NT2/D1 (cell line): Measurements from ENCODE around the gene DRC7.

Experiments used
- DNase-seq: peaks from one replicate; pipeline ENCODE4 v3.0.0-alpha.2; 2011; ENCODE audit warnings: low read depth, low spot score
- H3K27me3 ChIP-seq: 2 replicates; pipeline ENCODE4 v1.6.0; 2011; ENCODE audit warnings: mild to moderate bottlenecking; ENCODE audit not compliant: insufficient read length, insufficient read depth
- H3K36me3 ChIP-seq: 2 replicates; pipeline ENCODE4 v1.6.1; 2011; ENCODE audit warnings: mild to moderate bottlenecking, low read length, mixed read lengths; ENCODE audit not compliant: insufficient read depth, insufficient read length
- H3K4me1 ChIP-seq: 2 replicates; pipeline ENCODE4 v1.5.1; 2011; ENCODE audit not compliant: insufficient read depth, insufficient read length
- H3K4me3 ChIP-seq: 2 replicates; pipeline ENCODE4 v1.5.1; 2011; ENCODE audit warnings: low read depth; ENCODE audit not compliant: insufficient read length
- H3K9ac ChIP-seq: 2 replicates; pipeline ENCODE4 v1.6.0; 2011; ENCODE audit warnings: low read depth; ENCODE audit not compliant: insufficient read length
- H3K9me3 ChIP-seq: 2 replicates; pipeline ENCODE4 v1.5.1; 2011; ENCODE audit warnings: mild to moderate bottlenecking, low read length; ENCODE audit not compliant: insufficient read depth
- SUZ12 ChIP-seq: IDR thresholded peaks from 2 replicates; pipeline ENCODE4 v1.6.1; 2011; ENCODE audit not compliant: insufficient read length, insufficient read depth; ENCODE audit errors: extremely low read depth
- YY1 ChIP-seq: IDR thresholded peaks from 2 replicates; pipeline ENCODE4 v1.6.1; 2011; ENCODE audit not compliant: insufficient read length, insufficient read depth
- ZNF274 ChIP-seq: IDR thresholded peaks from 2 replicates; pipeline ENCODE4 v1.6.1; 2011; ENCODE audit warnings: mild to moderate bottlenecking, low read depth, low read length

Gene DRC7

DNA sequence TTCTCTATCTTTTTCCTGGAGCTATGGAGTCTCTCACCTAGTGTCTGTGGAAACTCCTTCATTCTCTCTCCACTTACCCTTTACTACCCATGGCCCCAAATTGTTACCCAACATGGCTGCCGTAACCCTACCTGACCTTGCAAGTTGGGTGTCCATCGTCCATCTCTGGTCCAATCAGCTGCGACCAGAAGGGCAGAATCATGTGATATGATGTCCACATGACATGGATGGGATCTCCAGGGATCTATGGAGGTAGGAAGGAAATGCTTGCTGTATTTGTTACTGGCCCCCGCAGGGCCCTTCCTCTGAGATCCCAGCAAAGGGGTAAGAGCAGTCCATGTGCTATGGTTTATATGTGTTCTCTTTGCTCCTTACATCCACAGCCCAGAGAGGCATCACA is 8.0 kb upstream of the DRC7 start:
- Histone ChIP-seq H3K27me3 (no peaks in the 10 kb centered on the region), H3K9ac (no peak overlapping the region), H3K4me1 (peaks cover 20% of the 10 kb centered on the region), H3K9me3 (no peaks in the 10 kb centered on the region), H3K36me3 (no peaks in the 10 kb centered on the region), H3K4me3 (no peak overlapping the region)
- TF ChIP-seq YY1 (no peak), SUZ12 (no peak), ZNF274 (no peak)
- no peak for DNase-seq

DNA sequence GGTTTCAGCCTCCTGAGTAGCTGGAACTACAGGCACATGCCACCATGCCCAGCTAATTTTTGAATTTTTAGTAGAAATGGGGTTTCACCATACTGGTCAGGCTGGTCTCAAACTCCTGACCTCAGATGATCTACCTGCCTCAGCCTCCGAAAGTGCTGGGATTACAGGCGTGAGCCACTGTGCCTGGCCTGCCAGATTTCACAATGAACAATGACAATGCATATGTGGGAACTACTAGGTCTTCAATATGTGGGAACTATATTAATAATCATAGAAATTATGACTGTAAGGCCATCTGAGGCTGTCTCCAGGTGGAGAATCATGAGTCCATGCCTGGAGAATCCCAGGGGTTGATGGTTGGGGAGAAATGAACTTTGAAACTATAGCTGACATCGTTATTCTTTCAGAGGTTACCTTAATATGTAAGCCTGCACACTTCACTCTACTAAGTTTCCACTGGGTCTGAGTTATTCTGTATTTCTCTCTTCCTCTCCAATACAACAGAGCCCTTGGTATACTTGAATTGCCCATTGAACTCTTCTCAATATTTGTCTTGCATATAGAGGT is 7.2 kb upstream of the DRC7 start:
- Histone ChIP-seq H3K36me3 (no peaks in the 10 kb centered on the region), H3K4me3 (no peak overlapping the region), H3K4me1 (peaks cover 20% of the 10 kb centered on the region), H3K27me3 (no peaks in the 10 kb centered on the region), H3K9me3 (no peaks in the 10 kb centered on the region), H3K9ac (no peak overlapping the region)
- no peak for TF ChIP-seq SUZ12
- TF ChIP-seq YY1, result no peak
- no peak for DNase-seq

DNA sequence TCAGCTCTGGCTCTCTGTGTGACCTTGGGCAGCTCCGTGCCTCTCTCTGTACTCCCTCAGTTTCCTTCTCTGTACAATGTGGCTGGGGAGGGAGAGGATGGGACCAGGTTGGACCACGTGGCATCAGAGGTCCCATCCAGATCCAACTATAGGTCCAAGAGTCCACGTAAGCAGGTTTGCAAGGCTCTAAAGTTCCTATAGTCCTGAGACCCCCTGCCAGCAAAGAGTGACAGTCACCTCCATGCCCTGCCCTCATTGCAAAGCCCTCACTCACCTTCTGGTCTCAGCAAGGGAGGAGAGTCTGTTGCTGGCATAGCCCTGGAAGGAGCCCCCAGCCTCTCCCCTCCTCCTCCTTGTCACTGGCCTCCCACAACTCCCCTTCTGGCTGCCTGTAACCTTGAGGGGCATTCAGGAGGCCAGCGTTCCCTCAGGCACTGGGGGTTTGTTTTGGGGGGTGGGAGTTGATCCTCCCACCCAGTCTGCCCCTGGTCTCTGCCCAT is 6.1 kb upstream of the DRC7 start:
- H3K27me3 ChIP-seq, result no peaks in the 10 kb centered on the region
- no peaks in the 10 kb centered on the region for H3K36me3 ChIP-seq
- no peak overlapping the region for H3K4me3 ChIP-seq
- TF ChIP-seq YY1, result no peak
- no peak for TF ChIP-seq SUZ12
- no peak for TF ChIP-seq ZNF274
- peaks cover 15% of the 10 kb centered on the region for H3K4me1 ChIP-seq
- H3K9me3 ChIP-seq, result no peaks in the 10 kb centered on the region
- DNase-seq, result no peak
- no peak overlapping the region for H3K9ac ChIP-seq

DNA sequence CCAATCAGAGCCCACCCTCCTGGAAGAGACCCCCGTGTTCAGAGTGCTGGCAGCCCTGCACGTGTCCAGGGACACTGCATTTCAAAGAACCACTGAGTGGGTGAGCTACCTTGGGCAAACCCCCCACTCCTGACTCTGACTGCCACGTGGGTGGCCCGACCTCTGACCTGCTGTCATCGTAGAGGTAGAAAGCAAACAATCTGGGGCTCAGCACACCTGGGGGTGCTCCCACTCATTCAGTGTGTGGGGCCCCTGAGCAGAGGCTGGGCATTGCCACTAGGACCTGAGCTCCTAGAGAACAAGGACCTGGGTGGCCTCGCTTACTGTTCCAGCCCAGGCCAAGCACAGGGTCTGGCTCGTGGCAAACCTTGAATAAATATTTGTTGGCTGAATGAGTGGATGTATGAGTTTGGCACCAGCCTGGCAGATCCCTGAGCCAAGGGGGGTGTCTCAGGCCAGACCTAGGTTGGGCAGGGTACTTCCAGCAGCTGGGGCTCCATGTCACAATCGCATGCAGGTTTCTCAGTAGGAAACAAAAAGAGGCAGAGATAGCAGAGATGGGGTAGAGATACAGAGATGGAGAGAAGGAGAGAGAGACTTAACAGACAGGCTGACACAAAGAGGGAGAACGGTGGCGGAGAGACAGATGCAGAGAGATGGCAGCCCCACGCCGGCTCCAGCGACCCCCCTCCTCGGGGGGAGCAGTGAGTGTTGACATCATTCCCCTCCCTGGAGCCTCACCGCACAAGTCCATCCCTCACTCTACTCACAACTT is 5.4 kb upstream of the DRC7 start:
- no peaks in the 10 kb centered on the region for H3K27me3 ChIP-seq
- H3K4me1 ChIP-seq, result peaks cover 15% of the 10 kb centered on the region
- DNase-seq, result no peak
- H3K9me3 ChIP-seq, result no peaks in the 10 kb centered on the region
- H3K36me3 ChIP-seq, result no peaks in the 10 kb centered on the region
- no peak overlapping the region for H3K4me3 ChIP-seq
- no peak overlapping the region for H3K9ac ChIP-seq
- TF ChIP-seq ZNF274 (no peak), SUZ12 (no peak), YY1 (no peak)

DNA sequence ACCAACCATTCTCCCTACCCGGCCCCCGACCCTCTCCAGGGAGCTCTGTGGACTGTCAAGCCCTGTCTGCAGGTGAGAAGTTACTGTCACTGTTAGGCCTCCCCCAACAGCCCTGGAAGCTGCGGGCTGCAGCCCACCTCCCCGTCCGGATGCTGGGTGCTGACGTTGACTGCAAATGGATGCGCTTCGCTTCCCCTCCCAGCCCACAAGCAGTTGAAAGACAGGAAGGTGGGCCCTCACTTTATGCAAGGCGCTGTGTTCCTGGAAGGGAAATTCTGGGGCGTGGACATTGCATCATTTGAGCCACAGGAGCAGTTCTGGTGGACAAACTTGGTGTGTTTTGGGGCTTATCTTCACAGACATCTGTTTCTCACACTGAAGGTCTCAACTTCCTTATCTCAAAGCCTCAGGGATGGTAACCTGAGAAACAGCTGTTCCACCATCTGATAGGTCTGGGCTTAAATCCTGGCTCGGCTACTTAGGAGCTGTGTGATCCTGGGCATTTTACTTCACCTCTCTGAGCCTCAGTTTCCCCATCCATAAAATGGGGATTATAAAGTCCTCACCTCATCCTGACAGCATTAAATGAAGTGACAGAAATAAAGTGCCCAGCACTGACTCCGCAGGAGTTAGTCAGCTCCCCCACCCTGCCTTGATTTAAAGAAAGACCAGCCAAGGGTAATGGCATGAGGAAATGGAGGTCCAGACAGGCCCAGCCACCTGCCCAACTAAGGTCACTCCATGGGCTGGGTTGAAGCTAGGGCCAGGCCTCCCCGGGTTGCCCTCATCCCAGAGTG is 4.6 kb upstream of the DRC7 start:
- H3K9ac ChIP-seq, result no peak overlapping the region
- H3K4me1 ChIP-seq, result peaks cover 15% of the 10 kb centered on the region
- H3K4me3 ChIP-seq, result no peak overlapping the region
- TF ChIP-seq ZNF274 (no peak), YY1 (no peak), SUZ12 (no peak)
- H3K36me3 ChIP-seq, result no peaks in the 10 kb centered on the region
- no peak for DNase-seq
- no peaks in the 10 kb centered on the region for H3K27me3 ChIP-seq
- no peaks in the 10 kb centered on the region for H3K9me3 ChIP-seq

DNA sequence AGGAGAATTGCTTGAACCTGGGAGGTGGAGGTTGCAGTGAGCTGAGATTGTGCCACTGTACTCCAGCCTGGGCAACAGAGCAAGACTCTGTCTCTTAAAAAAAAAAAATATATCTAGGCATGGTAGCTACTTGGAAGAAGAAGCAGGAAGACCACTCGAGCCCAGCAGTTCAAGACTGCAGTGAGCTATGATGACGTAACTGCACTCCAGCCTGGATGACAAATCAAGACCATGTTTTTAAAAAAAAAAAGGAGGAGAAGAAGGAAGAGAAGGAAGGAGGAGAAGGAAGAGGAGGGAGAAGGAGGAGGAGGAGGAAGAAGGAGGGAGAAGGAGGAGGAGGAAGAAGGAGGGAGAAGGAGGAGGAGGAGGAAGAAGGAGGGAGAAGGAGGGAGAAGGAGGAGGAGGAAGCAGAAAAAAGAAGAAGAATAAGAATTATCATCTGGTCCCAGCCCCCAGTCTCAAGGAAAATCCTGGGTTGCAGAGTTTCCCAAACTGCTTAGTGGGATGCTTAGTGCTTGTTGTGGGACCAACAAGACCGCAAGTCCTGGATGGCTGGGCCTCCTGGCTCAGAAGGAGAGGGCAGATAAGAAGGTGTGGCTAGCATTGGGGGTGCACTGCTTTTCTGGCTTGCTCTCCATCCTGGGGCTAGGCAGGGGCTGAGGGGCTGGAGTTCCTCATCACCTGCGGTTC is 3.7 kb upstream of the DRC7 start:
- H3K27me3 ChIP-seq, result no peaks in the 10 kb centered on the region
- H3K9me3 ChIP-seq, result no peaks in the 10 kb centered on the region
- peaks cover 15% of the 10 kb centered on the region for H3K4me1 ChIP-seq
- no peak overlapping the region for H3K4me3 ChIP-seq
- TF ChIP-seq ZNF274 (no peak), SUZ12 (no peak), YY1 (no peak)
- H3K36me3 ChIP-seq, result no peaks in the 10 kb centered on the region
- H3K9ac ChIP-seq, result no peak overlapping the region
- no peak for DNase-seq

DNA sequence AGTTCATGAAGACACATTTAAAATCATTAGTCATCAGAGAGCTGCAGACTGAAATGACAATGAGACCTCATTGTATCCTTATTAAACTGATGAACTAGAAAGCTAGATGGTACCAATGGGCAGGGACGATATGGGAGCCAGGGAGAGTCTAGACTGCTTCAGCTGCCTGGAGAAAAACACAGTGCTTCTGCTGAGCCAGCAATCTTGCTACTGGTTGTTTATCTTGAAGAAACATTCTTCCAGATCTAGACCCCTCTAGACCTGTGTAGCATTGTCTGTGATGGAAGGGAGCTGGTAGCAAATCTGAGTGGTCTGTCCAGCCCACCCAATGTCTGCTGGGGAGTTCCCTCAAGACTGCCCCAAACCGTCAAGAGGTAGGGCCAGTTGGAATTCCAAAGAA is 2.0 kb upstream of the DRC7 start:
- H3K9me3 ChIP-seq, result no peaks in the 10 kb centered on the region; the same call in 1 of the 2 replicates
- no peak overlapping the region for H3K4me3 ChIP-seq
- DNase-seq, result no peak
- TF ChIP-seq ZNF274, result no peak
- TF ChIP-seq SUZ12, result no peak
- TF ChIP-seq YY1, result no peak
- no peaks in the 10 kb centered on the region for H3K27me3 ChIP-seq
- no peak overlapping the region for H3K9ac ChIP-seq
- H3K36me3 ChIP-seq, result no peaks in the 10 kb centered on the region
- peaks cover 15% of the 10 kb centered on the region for H3K4me1 ChIP-seq
